ENCODE data around the gene TLE2. TPM values are rescaled to one million over a fixed set of nuclear protein-coding genes. Genes with fewer than 3 reads are reported as not detected.

Gene TLE2
- total RNA-seq, 1 experiment from 2014 or later: 3.1 TPM

DNA sequence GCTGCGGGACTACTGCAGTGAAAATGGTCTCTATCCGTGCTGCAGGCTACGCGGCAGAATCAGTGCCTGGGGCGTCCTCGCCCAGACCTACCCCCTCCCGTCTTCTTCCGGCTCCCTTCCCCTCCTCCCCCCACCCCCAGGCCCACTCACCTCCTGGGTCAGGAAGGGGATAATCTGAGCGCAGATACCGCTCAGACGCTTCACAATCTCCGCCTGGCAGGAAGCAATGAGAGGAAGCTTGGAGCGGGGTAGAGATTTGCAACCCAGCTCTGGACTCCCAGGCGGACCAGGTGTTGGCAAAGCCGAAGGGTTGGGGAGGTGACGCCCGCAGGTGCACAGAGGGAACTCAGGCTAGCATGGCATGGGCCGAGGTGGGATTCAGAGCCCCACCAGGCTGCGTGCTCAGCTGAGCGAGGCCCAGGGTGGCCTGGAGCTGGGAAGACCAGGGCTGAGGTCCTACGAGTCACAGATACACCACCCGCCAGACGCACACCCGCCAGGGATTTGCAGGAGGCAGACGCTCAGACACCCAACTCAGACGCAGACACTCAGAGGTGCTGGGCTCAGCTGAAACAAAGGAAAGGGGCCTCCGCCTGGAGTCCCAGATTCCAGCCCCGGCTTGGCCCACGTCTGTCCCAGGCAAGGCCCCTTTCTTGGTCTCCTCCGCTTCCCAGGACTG, 4.1 kb downstream of the TLE2 start:
- Histone ChIP-seq H4K91ac (ENCODE audit: insufficient read length, low read depth, low read length) (no peak overlapping the region), H3T11ph (ENCODE audit: low read length) (no peak overlapping the region), H2AFZ (ENCODE audit: low read length) (peak overlapping the region; percentile 32), H4K20me1 (ENCODE audit: control insufficient read depth, insufficient read depth, insufficient read length) (no peaks in the 10 kb centered on the region), H2BK120ac (ENCODE audit: low read depth, low read length, poor library complexity, severe bottlenecking) (no peak overlapping the region), H4K5ac (ENCODE audit: insufficient read length, low read depth, low read length) (no peak overlapping the region), H3K4me1 (ENCODE audit: insufficient read depth, low read length) (peaks cover 3% of the 10 kb centered on the region; the same call in 1 of the 2 replicates), H3K27me3 (ENCODE audit: insufficient read depth, low read length) (peaks cover 2% of the 10 kb centered on the region; the same call in 1 of the 2 replicates), H2BK12ac (ENCODE audit: insufficient read length, low read depth, low read length) (no peak overlapping the region), H3K23ac (ENCODE audit: insufficient read length, low read depth, low read length) (no peak overlapping the region), H2BK20ac (ENCODE audit: low read depth, low read length, poor library complexity, severe bottlenecking) (no peak overlapping the region), H2AK5ac (ENCODE audit: insufficient read length, low read length) (no peak overlapping the region), H3K9ac (ENCODE audit: extremely low read depth, insufficient read length, low read length) (no peak overlapping the region), H2BK15ac (ENCODE audit: low read depth, low read length) (no peak overlapping the region), H3K4me2 (ENCODE audit: insufficient read depth, insufficient read length, low read length) (peak overlapping the region; percentile 53), H2BK5ac (ENCODE audit: insufficient read length, low read length) (no peak overlapping the region), H3K23me2 (ENCODE audit: insufficient read length, low read depth, low read length, poor library complexity, severe bottlenecking) (peaks cover 14% of the 10 kb centered on the region), H3K18ac (ENCODE audit: insufficient read length, low read depth, low read length) (peak overlapping the region; percentile 68), H3K4ac (ENCODE audit: low read depth, low read length) (no peak overlapping the region), H3K27ac (ENCODE audit: insufficient read length, low read depth, low read length) (no peak overlapping the region), H3K79me1 (ENCODE audit: insufficient read depth, low read depth, low read length, poor library complexity, severe bottlenecking) (no peaks in the 10 kb centered on the region), H3K56ac (ENCODE audit: insufficient read length, low read depth, low read length) (no peak overlapping the region), H3K9me3 (ENCODE audit: control insufficient read depth, low read depth, low read length) (no peaks in the 10 kb centered on the region), H4K8ac (replicated peaks; ENCODE audit: insufficient read length, low read depth, low read length) (no peak overlapping the region), H3K79me2 (ENCODE audit: insufficient read depth, low read length) (no peaks in the 10 kb centered on the region), H3K14ac (ENCODE audit: insufficient read depth, low read length) (peak overlapping the region; percentile 93)
- Mint-ChIP-seq H3K4me1 (peaks cover 19 to 29% of the 10 kb centered on the region in 2 experiments), H3K27ac (peak overlapping the region in 1 of 3 experiments; percentile 15; a peak in 1 of 7 replicates), H3K36me3 (ENCODE audit: insufficient read depth in 1 of 3, low read depth in 3 of 3) (peaks cover 0 to 2% (median 1%) of the 10 kb centered on the region in 3 experiments; a peak in 3 of 7 replicates), H3K27me3 (ENCODE audit: low read depth) (peaks cover 76% of the 10 kb centered on the region), H3K4me3 (peak overlapping the region; percentile 38 to 62; a peak in 4 of 5 replicates), H3K9me3 (no peaks in the 10 kb centered on the region)
- peak; percentile 59 for DNase-seq
- no CpG with 5 or more reads among the region's 30 CpGs for WGBS (ENCODE audit: extremely low coverage, insufficient read length, low lambda C conversion rate)
- TF ChIP-seq, protein P1, sequence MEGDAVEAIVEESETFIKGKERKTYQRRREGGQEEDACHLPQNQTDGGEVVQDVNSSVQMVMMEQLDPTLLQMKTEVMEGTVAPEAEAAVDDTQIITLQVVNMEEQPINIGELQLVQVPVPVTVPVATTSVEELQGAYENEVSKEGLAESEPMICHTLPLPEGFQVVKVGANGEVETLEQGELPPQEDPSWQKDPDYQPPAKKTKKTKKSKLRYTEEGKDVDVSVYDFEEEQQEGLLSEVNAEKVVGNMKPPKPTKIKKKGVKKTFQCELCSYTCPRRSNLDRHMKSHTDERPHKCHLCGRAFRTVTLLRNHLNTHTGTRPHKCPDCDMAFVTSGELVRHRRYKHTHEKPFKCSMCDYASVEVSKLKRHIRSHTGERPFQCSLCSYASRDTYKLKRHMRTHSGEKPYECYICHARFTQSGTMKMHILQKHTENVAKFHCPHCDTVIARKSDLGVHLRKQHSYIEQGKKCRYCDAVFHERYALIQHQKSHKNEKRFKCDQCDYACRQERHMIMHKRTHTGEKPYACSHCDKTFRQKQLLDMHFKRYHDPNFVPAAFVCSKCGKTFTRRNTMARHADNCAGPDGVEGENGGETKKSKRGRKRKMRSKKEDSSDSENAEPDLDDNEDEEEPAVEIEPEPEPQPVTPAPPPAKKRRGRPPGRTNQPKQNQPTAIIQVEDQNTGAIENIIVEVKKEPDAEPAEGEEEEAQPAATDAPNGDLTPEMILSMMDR (conservative IDR thresholded peaks at IDR 0.05): no peak

Measured in H9 (cell line).